HepG2 (cell line): Measurements from ENCODE around the gene EIF4ENIF1. TPM values are rescaled to one million over a fixed set of nuclear protein-coding genes. Genes with fewer than 3 reads are reported as not detected.

Source experiments
- CC2D1A ChIP-seq: sonication (generic); formaldehyde crosslinking; IDR thresholded peaks from 2 replicates; pipeline ENCODE4 v1.8.1; 2023; ENCODE audit warnings: mild to moderate bottlenecking, missing genetic modification reagents
- ETV5 ChIP-seq: IDR thresholded peaks from 2 replicates; pipeline ENCODE4 v1.6.1; 2018; ENCODE audit warnings: missing biosample characterization, missing genetic modification reagents, inconsistent platforms, borderline replicate concordance
- FIP1L1 ChIP-seq: fragments of 200-400 bp; formaldehyde crosslinking; IDR thresholded peaks from 2 replicates; pipeline ENCODE4 v1.6.1; 2018; ENCODE audit warnings: low read depth, mild to moderate bottlenecking, low read length, moderate library complexity, borderline replicate concordance; ENCODE audit not compliant: insufficient read depth
- FOXK2 ChIP-seq: fragments of 450-650 bp; IDR thresholded peaks from 2 replicates; pipeline ENCODE4 v1.6.1; 2016
- NCOA1 ChIP-seq: sonication (generic); formaldehyde crosslinking; IDR thresholded peaks from 2 replicates; pipeline ENCODE4 v1.9.0; 2021; ENCODE audit warnings: missing genetic modification reagents
- NCOR1 ChIP-seq: fragments of 200-600 bp; sonication (generic); IDR thresholded peaks from 2 replicates; pipeline ENCODE4 v1.7.0; 2017; ENCODE audit warnings: antibody characterized with exemption, low read length, borderline replicate concordance
- RBM39 ChIP-seq: fragments of 200-400 bp; formaldehyde crosslinking; IDR thresholded peaks from one replicate; pipeline ENCODE4 v1.6.1; 2018; ENCODE audit warnings: antibody characterized with exemption, mild to moderate bottlenecking, low read depth, low read length; ENCODE audit not compliant: poor library complexity, severe bottlenecking
- STAT5B ChIP-seq: sonication (generic); formaldehyde crosslinking; IDR thresholded peaks from 2 replicates; pipeline ENCODE4 v1.4.0; 2020; ENCODE audit warnings: missing genetic modification reagents
- TCF7 ChIP-seq: sonication (generic); IDR thresholded peaks from 2 replicates; pipeline ENCODE4 v1.6.1; 2016; ENCODE audit warnings: antibody characterized with exemption, low read depth
- ZNF263 ChIP-seq: sonication (generic); formaldehyde crosslinking; IDR thresholded peaks from 2 replicates; pipeline ENCODE4 v1.4.0; 2020; ENCODE audit warnings: missing genetic modification reagents
- ZNF431 ChIP-seq: sonication (generic); formaldehyde crosslinking; IDR thresholded peaks from 2 replicates; pipeline ENCODE4 v1.9.0; 2022; ENCODE audit warnings: missing genetic modification reagents, low read depth, mild to moderate bottlenecking, borderline replicate concordance
- ZNF775 ChIP-seq: sonication (generic); formaldehyde crosslinking; IDR thresholded peaks from 2 replicates; pipeline ENCODE4 v1.4.0; 2020; ENCODE audit warnings: missing genetic modification reagents, mild to moderate bottlenecking, moderate library complexity, borderline replicate concordance
- ZNF878 ChIP-seq: sonication (generic); formaldehyde crosslinking; IDR thresholded peaks from 2 replicates; pipeline ENCODE4 v1.8.1; 2023; ENCODE audit warnings: mild to moderate bottlenecking, missing genetic modification reagents, moderate library complexity
- ZSCAN30 ChIP-seq: sonication (generic); formaldehyde crosslinking; IDR thresholded peaks from 2 replicates; pipeline ENCODE4 v1.5.0; 2020; ENCODE audit warnings: mild to moderate bottlenecking, missing genetic modification reagents
- polyA plus RNA-seq, 8 experiments: library from polyadenylated mRNA; depleted of rRNA in 3 of 8; stranded (reverse) in 7 of 8; unstranded in 1 of 8; fragments of >200 nt; fragmentation: Illumina TruSeq in 4 of 8; extraction: Trizol in 4 of 8; gene quantifications; 2 replicates each; pipeline versions ENCODE4 v1.2.1 to v1.2.3, GENCODE V29; 2011 to 2016; ENCODE audit warnings: low read depth in 4 of 8, missing spikeins in 1 of 8, mixed read lengths in 1 of 8; ENCODE audit not compliant: insufficient read depth in 1 of 8
- total RNA-seq, 5 experiments: library from RNA; depleted of rRNA; stranded (reverse); fragments of >200 nt; fragmentation: Illumina TruSeq; extraction: Trizol; gene quantifications; 2 replicates each; pipeline ENCODE4 v1.2.3, GENCODE V29; 2016; ENCODE audit warnings: low read depth in 1 of 5
- TF ChIP-seq, protein P1 (sequence below): sonication (generic); formaldehyde crosslinking; IDR thresholded peaks from 2 replicates; pipeline ENCODE4 v1.5.1; 2020; ENCODE audit warnings: missing genetic modification reagents, mild to moderate bottlenecking, borderline replicate concordance
- TF ChIP-seq, protein P2 (sequence below): sonication (generic); formaldehyde crosslinking; IDR thresholded peaks from 2 replicates; pipeline ENCODE4 v1.4.0; 2020; ENCODE audit warnings: missing genetic modification reagents
- TF ChIP-seq, protein P3 (sequence below): sonication (generic); formaldehyde crosslinking; IDR thresholded peaks from 2 replicates; pipeline ENCODE4 v1.5.0; 2020; ENCODE audit warnings: mild to moderate bottlenecking, missing genetic modification reagents, moderate library complexity
- TF ChIP-seq, protein P4 (sequence below): IDR thresholded peaks from 2 replicates; pipeline ENCODE4 v1.6.1; 2016; ENCODE audit warnings: low read depth, borderline replicate concordance
- TF ChIP-seq, protein P5 (sequence below): sonication (generic); formaldehyde crosslinking; IDR thresholded peaks from 2 replicates; pipeline ENCODE4 v1.5.1; 2020; ENCODE audit warnings: missing genetic modification reagents, mild to moderate bottlenecking, borderline replicate concordance

EIF4ENIF1 gene
- total and polyA plus RNA-seq, 2 of the 13 experiments (the other 11 are each of a cell fraction or from before 2014, with no cell fraction given) = 11.9 to 12.3 TPM

DNA sequence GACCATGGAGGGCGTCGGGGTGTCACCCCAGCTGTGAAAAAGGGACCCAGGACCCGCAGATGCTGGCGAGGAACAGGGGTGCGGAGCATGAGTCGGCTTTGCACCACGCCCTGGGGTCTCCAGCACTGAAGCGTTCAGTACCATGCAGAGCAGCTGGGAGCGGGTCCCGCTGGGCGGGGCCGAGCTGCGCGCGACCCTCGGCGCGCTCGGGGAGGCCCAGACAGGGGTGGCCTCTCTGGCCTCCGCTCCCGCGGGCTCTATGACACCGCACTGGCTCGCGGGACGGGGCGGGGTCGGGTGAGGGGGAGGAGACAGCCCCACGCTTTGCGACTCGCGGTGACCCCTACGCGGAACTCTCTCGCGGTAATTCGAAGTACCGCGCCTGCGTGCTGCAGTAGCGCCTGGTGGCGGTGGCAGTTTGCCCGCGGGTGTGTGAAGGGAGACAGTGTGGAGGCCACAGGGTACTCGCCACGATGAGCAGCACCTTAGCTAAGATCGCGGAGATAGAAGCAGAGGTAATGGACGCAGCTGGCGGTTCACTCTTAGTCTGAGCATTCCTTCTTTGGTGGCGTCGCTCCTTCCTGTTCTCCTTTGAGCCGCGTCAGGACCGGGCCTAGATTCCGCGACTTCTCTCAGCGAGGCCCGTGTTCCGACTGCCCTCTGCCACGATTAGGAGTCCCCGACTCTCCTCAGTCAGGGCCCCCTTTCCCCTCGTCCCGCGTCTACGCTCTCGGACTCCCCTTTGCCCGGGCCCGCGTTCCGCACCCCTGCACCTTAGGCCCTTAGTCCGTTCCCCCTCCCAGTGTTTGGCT lies 90.2 kb downstream of the EIF4ENIF1 start, which contains the start of gene DRG1 (continued):
- TF ChIP-seq, protein P1, sequence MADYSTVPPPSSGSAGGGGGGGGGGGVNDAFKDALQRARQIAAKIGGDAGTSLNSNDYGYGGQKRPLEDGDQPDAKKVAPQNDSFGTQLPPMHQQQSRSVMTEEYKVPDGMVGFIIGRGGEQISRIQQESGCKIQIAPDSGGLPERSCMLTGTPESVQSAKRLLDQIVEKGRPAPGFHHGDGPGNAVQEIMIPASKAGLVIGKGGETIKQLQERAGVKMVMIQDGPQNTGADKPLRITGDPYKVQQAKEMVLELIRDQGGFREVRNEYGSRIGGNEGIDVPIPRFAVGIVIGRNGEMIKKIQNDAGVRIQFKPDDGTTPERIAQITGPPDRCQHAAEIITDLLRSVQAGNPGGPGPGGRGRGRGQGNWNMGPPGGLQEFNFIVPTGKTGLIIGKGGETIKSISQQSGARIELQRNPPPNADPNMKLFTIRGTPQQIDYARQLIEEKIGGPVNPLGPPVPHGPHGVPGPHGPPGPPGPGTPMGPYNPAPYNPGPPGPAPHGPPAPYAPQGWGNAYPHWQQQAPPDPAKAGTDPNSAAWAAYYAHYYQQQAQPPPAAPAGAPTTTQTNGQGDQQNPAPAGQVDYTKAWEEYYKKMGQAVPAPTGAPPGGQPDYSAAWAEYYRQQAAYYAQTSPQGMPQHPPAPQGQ (CRISPR knock-in tag) = peak; percentile 85; the same call in 1 of the 2 replicates
- TF ChIP-seq, protein P2, sequence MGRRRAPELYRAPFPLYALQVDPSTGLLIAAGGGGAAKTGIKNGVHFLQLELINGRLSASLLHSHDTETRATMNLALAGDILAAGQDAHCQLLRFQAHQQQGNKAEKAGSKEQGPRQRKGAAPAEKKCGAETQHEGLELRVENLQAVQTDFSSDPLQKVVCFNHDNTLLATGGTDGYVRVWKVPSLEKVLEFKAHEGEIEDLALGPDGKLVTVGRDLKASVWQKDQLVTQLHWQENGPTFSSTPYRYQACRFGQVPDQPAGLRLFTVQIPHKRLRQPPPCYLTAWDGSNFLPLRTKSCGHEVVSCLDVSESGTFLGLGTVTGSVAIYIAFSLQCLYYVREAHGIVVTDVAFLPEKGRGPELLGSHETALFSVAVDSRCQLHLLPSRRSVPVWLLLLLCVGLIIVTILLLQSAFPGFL = no peak
- TF ChIP-seq, protein P3, sequence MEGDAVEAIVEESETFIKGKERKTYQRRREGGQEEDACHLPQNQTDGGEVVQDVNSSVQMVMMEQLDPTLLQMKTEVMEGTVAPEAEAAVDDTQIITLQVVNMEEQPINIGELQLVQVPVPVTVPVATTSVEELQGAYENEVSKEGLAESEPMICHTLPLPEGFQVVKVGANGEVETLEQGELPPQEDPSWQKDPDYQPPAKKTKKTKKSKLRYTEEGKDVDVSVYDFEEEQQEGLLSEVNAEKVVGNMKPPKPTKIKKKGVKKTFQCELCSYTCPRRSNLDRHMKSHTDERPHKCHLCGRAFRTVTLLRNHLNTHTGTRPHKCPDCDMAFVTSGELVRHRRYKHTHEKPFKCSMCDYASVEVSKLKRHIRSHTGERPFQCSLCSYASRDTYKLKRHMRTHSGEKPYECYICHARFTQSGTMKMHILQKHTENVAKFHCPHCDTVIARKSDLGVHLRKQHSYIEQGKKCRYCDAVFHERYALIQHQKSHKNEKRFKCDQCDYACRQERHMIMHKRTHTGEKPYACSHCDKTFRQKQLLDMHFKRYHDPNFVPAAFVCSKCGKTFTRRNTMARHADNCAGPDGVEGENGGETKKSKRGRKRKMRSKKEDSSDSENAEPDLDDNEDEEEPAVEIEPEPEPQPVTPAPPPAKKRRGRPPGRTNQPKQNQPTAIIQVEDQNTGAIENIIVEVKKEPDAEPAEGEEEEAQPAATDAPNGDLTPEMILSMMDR (CRISPR knock-in tag) = peak; percentile 32
- TF ChIP-seq ZNF775 (peak; percentile 21; the same call in 1 of the 2 replicates), ZNF431 (peak; percentile 90; the same call in 1 of the 2 replicates), NCOA1 (CRISPR knock-in tag) (no peak), RBM39 (peak; percentile 84), TCF7 (no peak), NCOR1 (no peak; the same call in 1 of the 2 replicates), ZNF263 (CRISPR knock-in tag) (peak; percentile 54), CC2D1A (CRISPR knock-in tag) (no peak), ZSCAN30 (CRISPR knock-in tag) (0 out of 2 replicates have a peak, but pooled peaks have one; percentile 21), STAT5B (CRISPR knock-in tag) (no peak), ETV5 (CRISPR knock-in tag) (peak; percentile 36; the same call in 1 of the 2 replicates), FIP1L1 (no peak), ZNF878 (peak; percentile 62; the same call in 1 of the 2 replicates), FOXK2 (no peak)
- TF ChIP-seq, protein P4, sequence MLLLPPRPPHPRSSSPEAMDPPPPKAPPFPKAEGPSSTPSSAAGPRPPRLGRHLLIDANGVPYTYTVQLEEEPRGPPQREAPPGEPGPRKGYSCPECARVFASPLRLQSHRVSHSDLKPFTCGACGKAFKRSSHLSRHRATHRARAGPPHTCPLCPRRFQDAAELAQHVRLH (CRISPR knock-in tag) = peak; percentile 95; the same call in 1 of the 2 replicates
- TF ChIP-seq, protein P5, sequence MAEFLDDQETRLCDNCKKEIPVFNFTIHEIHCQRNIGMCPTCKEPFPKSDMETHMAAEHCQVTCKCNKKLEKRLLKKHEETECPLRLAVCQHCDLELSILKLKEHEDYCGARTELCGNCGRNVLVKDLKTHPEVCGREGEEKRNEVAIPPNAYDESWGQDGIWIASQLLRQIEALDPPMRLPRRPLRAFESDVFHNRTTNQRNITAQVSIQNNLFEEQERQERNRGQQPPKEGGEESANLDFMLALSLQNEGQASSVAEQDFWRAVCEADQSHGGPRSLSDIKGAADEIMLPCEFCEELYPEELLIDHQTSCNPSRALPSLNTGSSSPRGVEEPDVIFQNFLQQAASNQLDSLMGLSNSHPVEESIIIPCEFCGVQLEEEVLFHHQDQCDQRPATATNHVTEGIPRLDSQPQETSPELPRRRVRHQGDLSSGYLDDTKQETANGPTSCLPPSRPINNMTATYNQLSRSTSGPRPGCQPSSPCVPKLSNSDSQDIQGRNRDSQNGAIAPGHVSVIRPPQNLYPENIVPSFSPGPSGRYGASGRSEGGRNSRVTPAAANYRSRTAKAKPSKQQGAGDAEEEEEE (CRISPR knock-in tag) = no peak
